WTC11 (cell line): ENCODE measurements around the gene ARL4A. TPM values are rescaled to one million over a fixed set of nuclear protein-coding genes. Genes with fewer than 3 reads are reported as not detected.

Experiments used
- ATAC-seq: fragments of 200-7000 bp; cut with Tn5 transposase; 2 replicates; pipeline ENCODE4 v1.10.0; 2021; ENCODE audit warnings: mild to moderate bottlenecking, moderate library complexity
- CTCF ChIA-PET: fragments of 300-600 bp; sonication (Branson Sonifier 250); formaldehyde crosslinking; loops from one replicate; lab custom pipeline; 2021; ENCODE audit warnings: antibody characterized with exemption; lab: Charles Lee
- POLR2A ChIA-PET: fragments of 350-600 bp; sonication (Branson Sonifier 250); formaldehyde crosslinking; loops from one replicate; lab custom pipeline; 2021; ENCODE audit warnings: antibody characterized with exemption; lab: Charles Lee
- DNase-seq: peaks from one replicate; pipeline ENCODE4 v3.0.0; 2021; ENCODE audit warnings: low spot score
- H3K27ac Mint-ChIP-seq: 2 replicates; pipeline ENCODE4 v1.8.0; 2021; ENCODE audit warnings: mixed read lengths
- H3K27me3 Mint-ChIP-seq: 2 replicates; pipeline ENCODE4 v1.8.0; 2021; ENCODE audit warnings: low read depth, mild to moderate bottlenecking, moderate library complexity, mixed read lengths
- H3K36me3 Mint-ChIP-seq: 2 replicates; pipeline ENCODE4 v1.8.0; 2021; ENCODE audit warnings: mixed read lengths
- H3K4me1 Mint-ChIP-seq: 2 replicates; pipeline ENCODE4 v1.8.0; 2022; ENCODE audit warnings: mixed read lengths
- H3K4me3 Mint-ChIP-seq: 2 replicates; pipeline ENCODE4 v1.8.0; 2021; ENCODE audit warnings: mild to moderate bottlenecking, moderate library complexity, mixed read lengths
- H3K9me3 Mint-ChIP-seq: 2 replicates; pipeline ENCODE4 v1.8.0; 2021; ENCODE audit warnings: mixed read lengths
- CREB1 ChIP-seq: sonication (generic); formaldehyde crosslinking; IDR thresholded peaks from 2 replicates; pipeline ENCODE4 v1.8.0; 2023; ENCODE audit warnings: mild to moderate bottlenecking, missing genetic modification reagents
- NFYB ChIP-seq: sonication (generic); formaldehyde crosslinking; conservative IDR thresholded peaks from 2 replicates; pipeline ENCODE4 v1.8.0; 2022; ENCODE audit warnings: low read depth, missing genetic modification reagents
- NR1H2 ChIP-seq: sonication (generic); formaldehyde crosslinking; IDR thresholded peaks from 2 replicates; pipeline ENCODE4 v1.9.0; 2021; ENCODE audit warnings: mild to moderate bottlenecking, moderate library complexity, missing genetic modification reagents
- TCF7 ChIP-seq: sonication (generic); formaldehyde crosslinking; IDR thresholded peaks from 2 replicates; pipeline ENCODE4 v1.8.0; 2022; ENCODE audit warnings: mild to moderate bottlenecking, low read depth, missing genetic modification reagents, moderate library complexity
- ZNF219 ChIP-seq: sonication (generic); formaldehyde crosslinking; IDR thresholded peaks from 2 replicates; pipeline ENCODE4 v1.8.0; 2023; ENCODE audit warnings: missing genetic modification reagents, mild to moderate bottlenecking, borderline replicate concordance
- ZNF423 ChIP-seq: fragments of 250-450 bp; sonication (Bioruptor Pico); IDR thresholded peaks from 2 replicates; pipeline ENCODE4 v2.1.2; 2022; ENCODE audit warnings: mild to moderate bottlenecking, moderate library complexity
- total RNA-seq: library from RNA; stranded (reverse); gene quantifications from 3 replicates; pipeline ENCODE4 v1.2.3, GENCODE V29; 2021
- TF ChIP-seq, protein P1 (sequence below): sonication (generic); formaldehyde crosslinking; IDR thresholded peaks from 2 replicates; pipeline ENCODE4 v1.8.0; 2022; ENCODE audit warnings: mild to moderate bottlenecking, missing genetic modification reagents
- TF ChIP-seq, protein P2 (sequence below): fragments of 250-450 bp; sonication (Bioruptor Pico); conservative IDR thresholded peaks from 2 replicates; pipeline ENCODE4 v1.9.0; 2021; ENCODE audit warnings: mild to moderate bottlenecking
- TF ChIP-seq, protein P3 (sequence below): sonication (generic); formaldehyde crosslinking; conservative IDR thresholded peaks from 2 replicates; pipeline ENCODE4 v1.8.1; 2023; ENCODE audit warnings: mild to moderate bottlenecking, low read depth, missing genetic modification reagents, moderate library complexity
- TF ChIP-seq, protein P4 (sequence below): sonication (generic); formaldehyde crosslinking; IDR thresholded peaks from 2 replicates; pipeline ENCODE4 v1.8.0; 2022; ENCODE audit warnings: mild to moderate bottlenecking, missing genetic modification reagents
- TF ChIP-seq, protein P5 (sequence below): sonication (generic); formaldehyde crosslinking; IDR thresholded peaks from 2 replicates; pipeline ENCODE4 v1.8.0; 2022; ENCODE audit warnings: missing genetic modification reagents
- TF ChIP-seq, protein P6 (sequence below): sonication (generic); formaldehyde crosslinking; IDR thresholded peaks from 2 replicates; pipeline ENCODE4 v1.8.1; 2022; ENCODE audit warnings: mild to moderate bottlenecking, missing genetic modification reagents, moderate library complexity, borderline replicate concordance
- TF ChIP-seq, protein P7 (sequence below): sonication (generic); formaldehyde crosslinking; IDR thresholded peaks from 2 replicates; pipeline ENCODE4 v1.8.1; 2022; ENCODE audit warnings: missing genetic modification reagents, borderline replicate concordance

ARL4A gene
- total RNA-seq, 1 experiment from 2014 or later: 25.4 TPM

DNA sequence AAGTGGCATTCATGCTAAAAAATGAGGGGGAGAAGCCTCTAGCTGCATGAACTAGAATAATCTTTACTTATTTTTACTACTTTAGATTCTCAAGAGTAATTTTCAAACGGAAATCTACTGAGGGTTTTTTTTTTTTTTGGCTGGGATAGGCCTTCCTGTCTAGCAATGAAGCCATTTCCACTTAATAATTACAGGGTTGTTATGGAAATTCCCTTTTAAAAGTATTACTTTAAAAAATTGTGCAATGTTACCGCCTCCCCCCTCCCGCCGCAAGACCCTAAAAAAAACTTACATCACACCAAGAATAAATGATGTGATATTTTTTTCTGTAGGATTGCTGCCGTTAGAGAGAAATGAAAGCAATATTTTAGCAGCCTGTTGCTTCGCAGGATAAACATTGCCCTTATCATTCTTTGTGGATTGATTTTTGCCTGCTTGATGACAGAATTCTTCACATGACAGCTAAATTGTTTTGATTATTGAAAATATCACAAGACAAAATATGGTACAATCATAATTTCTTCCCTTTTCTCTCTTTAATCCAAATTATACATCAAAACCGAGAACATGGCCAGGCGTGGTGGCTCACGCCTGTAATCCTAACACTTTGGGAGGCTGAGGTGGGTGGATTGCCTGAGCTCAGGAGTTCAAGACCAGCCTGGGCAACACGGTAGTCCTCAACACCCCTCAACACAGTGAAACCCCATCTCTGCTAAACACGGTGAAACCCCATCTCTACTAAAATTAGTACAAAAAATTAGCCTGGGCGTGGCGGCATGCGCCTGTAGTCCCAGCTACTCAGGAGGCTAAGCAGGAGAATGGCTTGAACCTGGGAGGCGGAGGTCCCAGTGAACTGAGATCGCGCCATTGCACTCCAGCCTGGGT, 32.8 kb downstream of the ARL4A start (continued):
- TF ChIP-seq, protein P1, sequence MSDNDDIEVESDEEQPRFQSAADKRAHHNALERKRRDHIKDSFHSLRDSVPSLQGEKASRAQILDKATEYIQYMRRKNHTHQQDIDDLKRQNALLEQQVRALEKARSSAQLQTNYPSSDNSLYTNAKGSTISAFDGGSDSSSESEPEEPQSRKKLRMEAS: no peak
- no peak for TF ChIP-seq NR1H2 (CRISPR knock-in tag)
- TF ChIP-seq, protein P2, sequence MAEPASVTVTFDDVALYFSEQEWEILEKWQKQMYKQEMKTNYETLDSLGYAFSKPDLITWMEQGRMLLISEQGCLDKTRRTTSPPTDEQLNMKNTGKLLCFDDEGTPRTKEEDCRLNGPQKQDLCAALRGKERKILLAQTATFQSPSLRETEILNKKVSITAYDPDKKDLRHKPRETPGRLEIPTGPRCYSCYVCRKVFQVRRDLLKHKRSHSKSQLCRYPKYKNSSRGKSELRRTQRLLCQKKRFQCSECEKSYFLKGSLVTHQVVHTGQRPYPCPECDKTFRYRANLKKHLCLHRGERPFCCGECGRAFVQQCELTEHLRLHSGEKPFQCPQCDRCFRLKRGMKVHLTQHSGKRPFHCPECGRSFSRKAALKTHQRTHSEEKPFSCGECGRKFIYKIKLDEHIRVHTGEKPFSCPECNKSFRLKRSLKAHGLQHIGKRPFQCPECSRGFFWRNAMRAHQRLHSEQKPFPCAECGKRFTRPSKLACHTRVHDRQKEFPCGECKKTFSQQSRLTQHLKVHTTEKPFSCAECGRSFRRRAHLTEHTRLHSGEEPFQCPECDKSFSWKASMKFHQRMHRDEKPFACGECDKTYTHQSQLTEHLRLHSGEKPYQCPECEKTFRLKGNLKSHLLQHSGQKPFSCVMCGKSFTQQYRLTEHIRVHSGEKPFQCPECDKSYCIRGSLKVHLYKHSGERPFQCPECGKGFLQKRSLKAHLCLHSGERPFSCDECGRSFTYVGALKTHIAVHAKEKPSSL (CRISPR knock-in tag): no peak
- TF ChIP-seq, protein P3, sequence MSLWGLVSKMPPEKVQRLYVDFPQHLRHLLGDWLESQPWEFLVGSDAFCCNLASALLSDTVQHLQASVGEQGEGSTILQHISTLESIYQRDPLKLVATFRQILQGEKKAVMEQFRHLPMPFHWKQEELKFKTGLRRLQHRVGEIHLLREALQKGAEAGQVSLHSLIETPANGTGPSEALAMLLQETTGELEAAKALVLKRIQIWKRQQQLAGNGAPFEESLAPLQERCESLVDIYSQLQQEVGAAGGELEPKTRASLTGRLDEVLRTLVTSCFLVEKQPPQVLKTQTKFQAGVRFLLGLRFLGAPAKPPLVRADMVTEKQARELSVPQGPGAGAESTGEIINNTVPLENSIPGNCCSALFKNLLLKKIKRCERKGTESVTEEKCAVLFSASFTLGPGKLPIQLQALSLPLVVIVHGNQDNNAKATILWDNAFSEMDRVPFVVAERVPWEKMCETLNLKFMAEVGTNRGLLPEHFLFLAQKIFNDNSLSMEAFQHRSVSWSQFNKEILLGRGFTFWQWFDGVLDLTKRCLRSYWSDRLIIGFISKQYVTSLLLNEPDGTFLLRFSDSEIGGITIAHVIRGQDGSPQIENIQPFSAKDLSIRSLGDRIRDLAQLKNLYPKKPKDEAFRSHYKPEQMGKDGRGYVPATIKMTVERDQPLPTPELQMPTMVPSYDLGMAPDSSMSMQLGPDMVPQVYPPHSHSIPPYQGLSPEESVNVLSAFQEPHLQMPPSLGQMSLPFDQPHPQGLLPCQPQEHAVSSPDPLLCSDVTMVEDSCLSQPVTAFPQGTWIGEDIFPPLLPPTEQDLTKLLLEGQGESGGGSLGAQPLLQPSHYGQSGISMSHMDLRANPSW (CRISPR knock-in tag): no peak
- TF ChIP-seq ZNF423 (CRISPR knock-in tag): no peak

DNA sequence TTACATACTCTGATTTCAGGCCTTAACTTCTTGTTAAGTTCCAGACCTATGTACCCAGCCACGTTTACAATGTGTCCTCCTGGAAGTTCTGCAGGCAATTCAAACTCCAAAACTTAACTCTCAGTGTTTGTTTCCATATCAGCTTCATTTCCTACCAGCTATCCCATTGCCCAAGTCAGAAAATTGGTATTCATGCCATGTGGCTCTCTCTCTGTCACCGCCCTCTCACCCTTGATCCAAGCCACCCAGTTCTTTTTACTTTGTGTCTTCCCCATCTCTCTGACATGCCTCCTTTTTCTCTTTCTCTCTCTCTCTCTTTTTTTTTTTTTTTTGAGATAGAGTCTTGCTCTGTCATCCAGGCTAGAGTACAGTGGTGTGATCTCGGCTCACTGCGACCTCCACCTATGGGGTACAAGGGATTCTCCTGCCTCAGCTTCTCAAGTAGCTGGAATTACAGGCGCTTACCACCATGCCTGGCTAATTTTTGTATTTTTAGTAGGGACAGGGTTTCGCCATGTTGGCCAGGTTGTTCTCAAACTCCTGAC, 33.9 kb downstream of the ARL4A start:
- CTCF ChIA-PET: no interaction called here
- Mint-ChIP-seq H3K4me3 (no peak overlapping the region), H3K9me3 (no peaks in the 10 kb centered on the region), H3K4me1 (peaks cover 49% of the 10 kb centered on the region)
- TF ChIP-seq, protein P4, sequence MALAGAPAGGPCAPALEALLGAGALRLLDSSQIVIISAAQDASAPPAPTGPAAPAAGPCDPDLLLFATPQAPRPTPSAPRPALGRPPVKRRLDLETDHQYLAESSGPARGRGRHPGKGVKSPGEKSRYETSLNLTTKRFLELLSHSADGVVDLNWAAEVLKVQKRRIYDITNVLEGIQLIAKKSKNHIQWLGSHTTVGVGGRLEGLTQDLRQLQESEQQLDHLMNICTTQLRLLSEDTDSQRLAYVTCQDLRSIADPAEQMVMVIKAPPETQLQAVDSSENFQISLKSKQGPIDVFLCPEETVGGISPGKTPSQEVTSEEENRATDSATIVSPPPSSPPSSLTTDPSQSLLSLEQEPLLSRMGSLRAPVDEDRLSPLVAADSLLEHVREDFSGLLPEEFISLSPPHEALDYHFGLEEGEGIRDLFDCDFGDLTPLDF (CRISPR knock-in tag): no peak
- no peak for TF ChIP-seq CREB1 (CRISPR knock-in tag)
- TF ChIP-seq ZNF219: no peak
- TF ChIP-seq TCF7 (CRISPR knock-in tag): no peak
- TF ChIP-seq, protein P5, sequence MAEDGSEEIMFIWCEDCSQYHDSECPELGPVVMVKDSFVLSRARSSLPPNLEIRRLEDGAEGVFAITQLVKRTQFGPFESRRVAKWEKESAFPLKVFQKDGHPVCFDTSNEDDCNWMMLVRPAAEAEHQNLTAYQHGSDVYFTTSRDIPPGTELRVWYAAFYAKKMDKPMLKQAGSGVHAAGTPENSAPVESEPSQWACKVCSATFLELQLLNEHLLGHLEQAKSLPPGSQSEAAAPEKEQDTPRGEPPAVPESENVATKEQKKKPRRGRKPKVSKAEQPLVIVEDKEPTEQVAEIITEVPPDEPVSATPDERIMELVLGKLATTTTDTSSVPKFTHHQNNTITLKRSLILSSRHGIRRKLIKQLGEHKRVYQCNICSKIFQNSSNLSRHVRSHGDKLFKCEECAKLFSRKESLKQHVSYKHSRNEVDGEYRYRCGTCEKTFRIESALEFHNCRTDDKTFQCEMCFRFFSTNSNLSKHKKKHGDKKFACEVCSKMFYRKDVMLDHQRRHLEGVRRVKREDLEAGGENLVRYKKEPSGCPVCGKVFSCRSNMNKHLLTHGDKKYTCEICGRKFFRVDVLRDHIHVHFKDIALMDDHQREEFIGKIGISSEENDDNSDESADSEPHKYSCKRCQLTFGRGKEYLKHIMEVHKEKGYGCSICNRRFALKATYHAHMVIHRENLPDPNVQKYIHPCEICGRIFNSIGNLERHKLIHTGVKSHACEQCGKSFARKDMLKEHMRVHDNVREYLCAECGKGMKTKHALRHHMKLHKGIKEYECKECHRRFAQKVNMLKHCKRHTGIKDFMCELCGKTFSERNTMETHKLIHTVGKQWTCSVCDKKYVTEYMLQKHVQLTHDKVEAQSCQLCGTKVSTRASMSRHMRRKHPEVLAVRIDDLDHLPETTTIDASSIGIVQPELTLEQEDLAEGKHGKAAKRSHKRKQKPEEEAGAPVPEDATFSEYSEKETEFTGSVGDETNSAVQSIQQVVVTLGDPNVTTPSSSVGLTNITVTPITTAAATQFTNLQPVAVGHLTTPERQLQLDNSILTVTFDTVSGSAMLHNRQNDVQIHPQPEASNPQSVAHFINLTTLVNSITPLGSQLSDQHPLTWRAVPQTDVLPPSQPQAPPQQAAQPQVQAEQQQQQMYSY (CRISPR knock-in tag): no peak
- TF ChIP-seq ZNF423 (CRISPR knock-in tag): no peak
- TF ChIP-seq, protein P6, sequence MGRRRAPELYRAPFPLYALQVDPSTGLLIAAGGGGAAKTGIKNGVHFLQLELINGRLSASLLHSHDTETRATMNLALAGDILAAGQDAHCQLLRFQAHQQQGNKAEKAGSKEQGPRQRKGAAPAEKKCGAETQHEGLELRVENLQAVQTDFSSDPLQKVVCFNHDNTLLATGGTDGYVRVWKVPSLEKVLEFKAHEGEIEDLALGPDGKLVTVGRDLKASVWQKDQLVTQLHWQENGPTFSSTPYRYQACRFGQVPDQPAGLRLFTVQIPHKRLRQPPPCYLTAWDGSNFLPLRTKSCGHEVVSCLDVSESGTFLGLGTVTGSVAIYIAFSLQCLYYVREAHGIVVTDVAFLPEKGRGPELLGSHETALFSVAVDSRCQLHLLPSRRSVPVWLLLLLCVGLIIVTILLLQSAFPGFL (CRISPR knock-in tag): no peak
- TF ChIP-seq, protein P7, sequence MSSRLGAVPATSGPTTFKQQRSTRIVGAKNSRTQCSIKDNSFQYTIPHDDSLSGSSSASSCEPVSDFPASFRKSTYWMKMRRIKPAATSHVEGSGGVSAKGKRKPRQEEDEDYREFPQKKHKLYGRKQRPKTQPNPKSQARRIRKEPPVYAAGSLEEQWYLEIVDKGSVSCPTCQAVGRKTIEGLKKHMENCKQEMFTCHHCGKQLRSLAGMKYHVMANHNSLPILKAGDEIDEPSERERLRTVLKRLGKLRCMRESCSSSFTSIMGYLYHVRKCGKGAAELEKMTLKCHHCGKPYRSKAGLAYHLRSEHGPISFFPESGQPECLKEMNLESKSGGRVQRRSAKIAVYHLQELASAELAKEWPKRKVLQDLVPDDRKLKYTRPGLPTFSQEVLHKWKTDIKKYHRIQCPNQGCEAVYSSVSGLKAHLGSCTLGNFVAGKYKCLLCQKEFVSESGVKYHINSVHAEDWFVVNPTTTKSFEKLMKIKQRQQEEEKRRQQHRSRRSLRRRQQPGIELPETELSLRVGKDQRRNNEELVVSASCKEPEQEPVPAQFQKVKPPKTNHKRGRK (CRISPR knock-in tag): no peak
- no peak for TF ChIP-seq NFYB (CRISPR knock-in tag)
- TF ChIP-seq, all 79 proteins: peak for 0
- POLR2A ChIA-PET: no interaction called here
- Mint-ChIP-seq H3K27me3 (no peaks in the 10 kb centered on the region; the same call in 1 of the 2 replicates), H3K27ac (no peak overlapping the region), H3K36me3 (peaks cover 3% of the 10 kb centered on the region; the same call in 1 of the 2 replicates)
- DNase-seq (no peak), ATAC-seq (no peak)
